ENCODE results near the gene KRT8.
A peak's percentile ranks its signal among the peaks of the same experiment; 100 is the strongest.
"Not testable (repeated sequence)": the region's sequence is repeated elsewhere in the genome, so short reads cannot be mapped to it uniquely, and the experiment has no call there.

KRT8 gene

GRCh38 chr12:52884526-52885293 is 20.2 kb downstream of the KRT8 start:
- H3K27me3 ChIP-seq (ENCODE audit: insufficient read depth, low read length) = no peaks in the 10 kb centered on the region
- no peaks in the 10 kb centered on the region for H3K36me3 ChIP-seq (ENCODE audit: insufficient read depth, low read length)
- H3K79me2 ChIP-seq (ENCODE audit: control insufficient read depth, insufficient read depth, low read length, unreplicated experiment) = no peaks in the 10 kb centered on the region
- H2AFZ ChIP-seq (ENCODE audit: low read length, unreplicated experiment) = peak overlapping the region; percentile 75
- no peak overlapping the region for H3K27ac ChIP-seq (ENCODE audit: low read depth, low read length)
- no peaks in the 10 kb centered on the region for H3K4me1 ChIP-seq (ENCODE audit: control insufficient read depth, insufficient read depth, low read length, unreplicated experiment)
- no peak overlapping the region for H3K4me3 ChIP-seq (ENCODE audit: low read depth, low read length)

GRCh38 chr12:52880499-52880898 is 24.4 kb downstream of the KRT8 start:
- not testable (repeated sequence) for H3K4me3 ChIP-seq (ENCODE audit: low read depth, low read length); H3K27me3 ChIP-seq (ENCODE audit: insufficient read depth, low read length); H3K27ac ChIP-seq (ENCODE audit: low read depth, low read length); H3K36me3 ChIP-seq (ENCODE audit: insufficient read depth, low read length); H3K4me1 ChIP-seq (ENCODE audit: control insufficient read depth, insufficient read depth, low read length, unreplicated experiment); H2AFZ ChIP-seq (ENCODE audit: low read length, unreplicated experiment); H3K79me2 ChIP-seq (ENCODE audit: control insufficient read depth, insufficient read depth, low read length, unreplicated experiment)

- H3K4me1 ChIP-seq (ENCODE audit: control insufficient read depth, insufficient read depth, low read length, unreplicated experiment) = peaks cover 14% of the 10 kb centered on the region
- peak overlapping the region; percentile 38; the same call in 1 of the 2 replicates for H3K4me3 ChIP-seq (ENCODE audit: low read depth, low read length)
- H3K27me3 ChIP-seq (ENCODE audit: insufficient read depth, low read length) = no peaks in the 10 kb centered on the region
- no peaks in the 10 kb centered on the region for H3K36me3 ChIP-seq (ENCODE audit: insufficient read depth, low read length)
- peak overlapping the region; percentile 47 for H2AFZ ChIP-seq (ENCODE audit: low read length, unreplicated experiment)
- no peaks in the 10 kb centered on the region for H3K79me2 ChIP-seq (ENCODE audit: control insufficient read depth, insufficient read depth, low read length, unreplicated experiment)
- peak overlapping the region; percentile 53; the same call in 1 of the 2 replicates for H3K27ac ChIP-seq (ENCODE audit: low read depth, low read length)
Observed at GRCh38 chr12:52879394-52880351, 25.2 kb downstream of the KRT8 start.

GRCh38 chr12:52878507-52879393 is 26.1 kb downstream of the KRT8 start:
- Histone ChIP-seq H3K4me3 (ENCODE audit: low read depth, low read length) (peak overlapping the region; percentile 38; the same call in 1 of the 2 replicates), H3K27ac (ENCODE audit: low read depth, low read length) (peak overlapping the region; percentile 53; the same call in 1 of the 2 replicates), H3K4me1 (ENCODE audit: control insufficient read depth, insufficient read depth, low read length, unreplicated experiment) (peaks cover 20% of the 10 kb centered on the region)

GRCh38 chr12:52877242-52877641 is 27.6 kb downstream of the KRT8 start:
- H3K27ac ChIP-seq (ENCODE audit: low read depth, low read length) = no peak overlapping the region
- no peaks in the 10 kb centered on the region for H3K36me3 ChIP-seq (ENCODE audit: insufficient read depth, low read length)
- H2AFZ ChIP-seq (ENCODE audit: low read length, unreplicated experiment) = no peak overlapping the region
- H3K4me1 ChIP-seq (ENCODE audit: control insufficient read depth, insufficient read depth, low read length, unreplicated experiment) = peaks cover 35% of the 10 kb centered on the region
- H3K27me3 ChIP-seq (ENCODE audit: insufficient read depth, low read length) = no peaks in the 10 kb centered on the region
- H3K4me3 ChIP-seq (ENCODE audit: low read depth, low read length) = no peak overlapping the region
- H3K79me2 ChIP-seq (ENCODE audit: control insufficient read depth, insufficient read depth, low read length, unreplicated experiment) = no peaks in the 10 kb centered on the region

More at GRCh38 chr12:52878507-52879393, 26.1 kb downstream of the KRT8 start:
- no peaks in the 10 kb centered on the region for H3K27me3 ChIP-seq (ENCODE audit: insufficient read depth, low read length)
- peak overlapping the region; percentile 47 for H2AFZ ChIP-seq (ENCODE audit: low read length, unreplicated experiment)
- no peaks in the 10 kb centered on the region for H3K79me2 ChIP-seq (ENCODE audit: control insufficient read depth, insufficient read depth, low read length, unreplicated experiment)
- H3K36me3 ChIP-seq (ENCODE audit: insufficient read depth, low read length) = no peaks in the 10 kb centered on the region

GRCh38 chr12:52876372-52876771 is 28.5 kb downstream of the KRT8 start:
- Histone ChIP-seq H3K27me3 (ENCODE audit: insufficient read depth, low read length) (no peaks in the 10 kb centered on the region), H3K4me1 (ENCODE audit: control insufficient read depth, insufficient read depth, low read length, unreplicated experiment) (peaks cover 43% of the 10 kb centered on the region), H2AFZ (ENCODE audit: low read length, unreplicated experiment) (no peak overlapping the region), H3K36me3 (ENCODE audit: insufficient read depth, low read length) (no peaks in the 10 kb centered on the region), H3K79me2 (ENCODE audit: control insufficient read depth, insufficient read depth, low read length, unreplicated experiment) (no peaks in the 10 kb centered on the region), H3K4me3 (ENCODE audit: low read depth, low read length) (no peak overlapping the region), H3K27ac (ENCODE audit: low read depth, low read length) (no peak overlapping the region)

GRCh38 chr12:52874573-52875435 is 30.1 kb downstream of the KRT8 start:
- Histone ChIP-seq H3K36me3 (ENCODE audit: insufficient read depth, low read length) (no peaks in the 10 kb centered on the region), H3K27ac (ENCODE audit: low read depth, low read length) (peak overlapping the region; percentile 93), H3K4me3 (ENCODE audit: low read depth, low read length) (peak overlapping the region; percentile 50), H2AFZ (ENCODE audit: low read length, unreplicated experiment) (no peak overlapping the region), H3K79me2 (ENCODE audit: control insufficient read depth, insufficient read depth, low read length, unreplicated experiment) (no peaks in the 10 kb centered on the region), H3K27me3 (ENCODE audit: insufficient read depth, low read length) (no peaks in the 10 kb centered on the region), H3K4me1 (ENCODE audit: control insufficient read depth, insufficient read depth, low read length, unreplicated experiment) (peaks cover 57% of the 10 kb centered on the region)

- Histone ChIP-seq H3K27ac (ENCODE audit: low read depth, low read length) (peak overlapping the region; percentile 93), H3K79me2 (ENCODE audit: control insufficient read depth, insufficient read depth, low read length, unreplicated experiment) (no peaks in the 10 kb centered on the region), H2AFZ (ENCODE audit: low read length, unreplicated experiment) (no peak overlapping the region), H3K4me3 (ENCODE audit: low read depth, low read length) (peak overlapping the region; percentile 56), H3K27me3 (ENCODE audit: insufficient read depth, low read length) (no peaks in the 10 kb centered on the region), H3K36me3 (ENCODE audit: insufficient read depth, low read length) (no peaks in the 10 kb centered on the region), H3K4me1 (ENCODE audit: control insufficient read depth, insufficient read depth, low read length, unreplicated experiment) (peaks cover 53% of the 10 kb centered on the region)
Observed at GRCh38 chr12:52873832-52874572, 30.9 kb downstream of the KRT8 start.

GRCh38 chr12:52873513-52873831 is 31.4 kb downstream of the KRT8 start:
- H3K4me1 ChIP-seq (ENCODE audit: control insufficient read depth, insufficient read depth, low read length, unreplicated experiment) = peaks cover 49% of the 10 kb centered on the region
- peak overlapping the region; percentile 56 for H3K4me3 ChIP-seq (ENCODE audit: low read depth, low read length)
- no peaks in the 10 kb centered on the region for H3K27me3 ChIP-seq (ENCODE audit: insufficient read depth, low read length)
- no peak overlapping the region for H2AFZ ChIP-seq (ENCODE audit: low read length, unreplicated experiment)
- H3K27ac ChIP-seq (ENCODE audit: low read depth, low read length) = peak overlapping the region; percentile 93
- H3K36me3 ChIP-seq (ENCODE audit: insufficient read depth, low read length) = no peaks in the 10 kb centered on the region
- H3K79me2 ChIP-seq (ENCODE audit: control insufficient read depth, insufficient read depth, low read length, unreplicated experiment) = no peaks in the 10 kb centered on the region
